Loucy (cell line): ENCODE data around the gene SLC39A1.

ENCODE experiments used
- H2AFZ ChIP-seq: fragments of 200-600 bp; sonication (generic); 2 replicates; pipeline ENCODE4 v1.6.0; 2016; ENCODE audit warnings: antibody characterized with exemption, mild to moderate bottlenecking, low read length, moderate library complexity
- H3F3A ChIP-seq: fragments of 200-600 bp; 2 replicates; pipeline ENCODE4 v1.6.0; 2016; ENCODE audit warnings: antibody characterized with exemption, low read depth, mild to moderate bottlenecking
- H3K27me3 ChIP-seq: fragments of 200-600 bp; sonication (generic); 2 replicates; pipeline ENCODE4 v1.6.1; 2014; ENCODE audit warnings: low read length, mild to moderate bottlenecking; ENCODE audit not compliant: insufficient read depth, poor library complexity, severe bottlenecking
- H3K36me3 ChIP-seq: fragments of 200-600 bp; sonication (generic); 2 replicates; pipeline ENCODE4 v1.6.1; 2016; ENCODE audit warnings: low read length; ENCODE audit not compliant: insufficient read depth
- H3K4me1 ChIP-seq: fragments of 200-600 bp; sonication (generic); 2 replicates; pipeline ENCODE4 v1.5.1; 2014; ENCODE audit warnings: low read length, mild to moderate bottlenecking; ENCODE audit not compliant: insufficient read depth, poor library complexity, severe bottlenecking
- H3K4me2 ChIP-seq: fragments of 200-600 bp; sonication (generic); 2 replicates; pipeline ENCODE4 v1.6.0; 2014; ENCODE audit warnings: antibody characterized with exemption, low read length, low read depth, mild to moderate bottlenecking; ENCODE audit not compliant: poor library complexity, severe bottlenecking
- H3K4me3 ChIP-seq: fragments of 200-600 bp; sonication (generic); 2 replicates; pipeline ENCODE4 v1.5.1; 2014; ENCODE audit warnings: low read length, mild to moderate bottlenecking, mixed read lengths; ENCODE audit not compliant: poor library complexity, severe bottlenecking
- H3K79me2 ChIP-seq: fragments of 200-600 bp; sonication (generic); 2 replicates; pipeline ENCODE4 v1.6.1; 2014; ENCODE audit warnings: low read length; ENCODE audit not compliant: insufficient read depth
- H3K9ac ChIP-seq: fragments of 200-600 bp; sonication (generic); 2 replicates; pipeline ENCODE4 v1.6.0; 2014; ENCODE audit warnings: mild to moderate bottlenecking, low read depth, low read length, moderate library complexity; ENCODE audit not compliant: poor library complexity, severe bottlenecking
- H3K9me2 ChIP-seq: fragments of 200-600 bp; sonication (generic); replicated peaks from 2 replicates; pipeline ENCODE4 v1.6.1; 2016; ENCODE audit warnings: low read depth, low read length, mixed read lengths
- H3K9me3 ChIP-seq: fragments of 200-600 bp; sonication (generic); 2 replicates; pipeline ENCODE4 v1.6.1; 2014; ENCODE audit warnings: mild to moderate bottlenecking, antibody characterized with exemption, low read length, low read depth; ENCODE audit not compliant: insufficient read depth
- H4K20me1 ChIP-seq: fragments of 200-600 bp; sonication (generic); 2 replicates; pipeline ENCODE4 v1.6.0; 2014; ENCODE audit warnings: antibody characterized with exemption, low read length, mild to moderate bottlenecking; ENCODE audit not compliant: insufficient read depth, poor library complexity, severe bottlenecking
- EZH2phosphoT487 ChIP-seq: fragments of 200-600 bp; IDR thresholded peaks from 2 replicates; pipeline ENCODE4 v1.6.1; 2018; ENCODE audit warnings: antibody characterized with exemption, mild to moderate bottlenecking, moderate library complexity, borderline replicate concordance
- TF ChIP-seq, protein P1 (sequence below): fragments of 200-600 bp; sonication (generic); conservative IDR thresholded peaks from 2 replicates; pipeline ENCODE4 v1.5.1; 2014; ENCODE audit warnings: mild to moderate bottlenecking, antibody characterized with exemption, low read length

The SLC39A1 gene

DNA sequence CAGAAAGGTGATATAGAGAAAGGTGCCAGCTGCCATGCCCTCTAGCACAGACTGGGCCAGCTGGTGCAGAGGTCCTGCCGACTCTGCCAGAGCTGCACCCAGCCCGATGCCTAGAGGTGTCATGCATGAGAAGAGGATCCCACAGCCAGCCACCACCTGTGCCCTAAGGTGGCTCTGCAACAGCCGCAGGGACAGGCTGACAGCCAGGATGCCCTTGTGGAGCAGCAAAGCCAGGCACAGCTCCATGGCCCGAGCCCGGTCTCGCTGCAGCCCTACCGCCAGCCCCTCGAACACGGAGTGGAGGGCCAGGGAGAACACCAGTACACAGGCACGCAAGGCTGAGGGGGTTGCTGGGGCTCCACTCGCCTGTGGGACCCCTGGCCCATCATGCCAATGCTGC is 3.1 kb downstream of the SLC39A1 start:
- H3F3A ChIP-seq: no peaks in the 10 kb centered on the region
- H3K9ac ChIP-seq: no peak overlapping the region
- H3K4me3 ChIP-seq: no peak overlapping the region
- no peaks in the 10 kb centered on the region for H3K9me3 ChIP-seq
- no peak overlapping the region for H3K4me2 ChIP-seq
- peaks cover 63% of the 10 kb centered on the region for H3K79me2 ChIP-seq
- H2AFZ ChIP-seq: no peak overlapping the region
- TF ChIP-seq, protein P1, sequence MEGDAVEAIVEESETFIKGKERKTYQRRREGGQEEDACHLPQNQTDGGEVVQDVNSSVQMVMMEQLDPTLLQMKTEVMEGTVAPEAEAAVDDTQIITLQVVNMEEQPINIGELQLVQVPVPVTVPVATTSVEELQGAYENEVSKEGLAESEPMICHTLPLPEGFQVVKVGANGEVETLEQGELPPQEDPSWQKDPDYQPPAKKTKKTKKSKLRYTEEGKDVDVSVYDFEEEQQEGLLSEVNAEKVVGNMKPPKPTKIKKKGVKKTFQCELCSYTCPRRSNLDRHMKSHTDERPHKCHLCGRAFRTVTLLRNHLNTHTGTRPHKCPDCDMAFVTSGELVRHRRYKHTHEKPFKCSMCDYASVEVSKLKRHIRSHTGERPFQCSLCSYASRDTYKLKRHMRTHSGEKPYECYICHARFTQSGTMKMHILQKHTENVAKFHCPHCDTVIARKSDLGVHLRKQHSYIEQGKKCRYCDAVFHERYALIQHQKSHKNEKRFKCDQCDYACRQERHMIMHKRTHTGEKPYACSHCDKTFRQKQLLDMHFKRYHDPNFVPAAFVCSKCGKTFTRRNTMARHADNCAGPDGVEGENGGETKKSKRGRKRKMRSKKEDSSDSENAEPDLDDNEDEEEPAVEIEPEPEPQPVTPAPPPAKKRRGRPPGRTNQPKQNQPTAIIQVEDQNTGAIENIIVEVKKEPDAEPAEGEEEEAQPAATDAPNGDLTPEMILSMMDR: no peak
- TF ChIP-seq EZH2phosphoT487: no peak
- H3K36me3 ChIP-seq: no peaks in the 10 kb centered on the region
- H3K27me3 ChIP-seq: no peaks in the 10 kb centered on the region
- H3K9me2 ChIP-seq: no peaks in the 10 kb centered on the region
- peaks cover 53% of the 10 kb centered on the region for H3K4me1 ChIP-seq
- H4K20me1 ChIP-seq: peaks cover 29% of the 10 kb centered on the region

DNA sequence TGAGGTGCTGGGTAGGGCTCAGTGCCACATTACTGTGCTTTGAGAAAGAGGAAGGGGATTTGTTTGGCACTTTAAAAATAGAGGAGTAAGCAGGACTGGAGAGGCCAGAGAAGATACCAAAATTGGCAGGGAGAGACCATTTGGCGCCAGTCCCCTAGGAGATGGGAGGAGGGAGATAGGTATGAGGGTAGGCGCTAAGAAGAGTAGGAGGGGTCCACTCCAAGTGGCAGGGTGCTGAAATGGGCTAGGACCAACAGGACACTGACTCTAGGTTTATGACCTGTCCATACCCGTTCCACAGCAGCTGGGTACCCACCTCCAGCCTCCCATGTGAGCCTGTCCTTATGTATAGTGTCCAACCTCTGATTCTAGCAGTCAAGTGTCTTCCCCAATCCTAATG is 3.9 kb downstream of the SLC39A1 start:
- Histone ChIP-seq H2AFZ (no peak overlapping the region), H3K36me3 (no peaks in the 10 kb centered on the region; the same call in 1 of the 2 replicates), H3F3A (no peaks in the 10 kb centered on the region), H3K4me1 (peaks cover 59% of the 10 kb centered on the region), H3K27me3 (no peaks in the 10 kb centered on the region), H3K4me3 (no peak overlapping the region), H3K9ac (peak overlapping the region; percentile 43), H3K9me3 (no peaks in the 10 kb centered on the region), H3K9me2 (no peaks in the 10 kb centered on the region), H4K20me1 (peaks cover 35% of the 10 kb centered on the region), H3K79me2 (peaks cover 64% of the 10 kb centered on the region), H3K4me2 (peak overlapping the region; percentile 51)
- TF ChIP-seq, protein P1: no peak
- no peak for TF ChIP-seq EZH2phosphoT487

DNA sequence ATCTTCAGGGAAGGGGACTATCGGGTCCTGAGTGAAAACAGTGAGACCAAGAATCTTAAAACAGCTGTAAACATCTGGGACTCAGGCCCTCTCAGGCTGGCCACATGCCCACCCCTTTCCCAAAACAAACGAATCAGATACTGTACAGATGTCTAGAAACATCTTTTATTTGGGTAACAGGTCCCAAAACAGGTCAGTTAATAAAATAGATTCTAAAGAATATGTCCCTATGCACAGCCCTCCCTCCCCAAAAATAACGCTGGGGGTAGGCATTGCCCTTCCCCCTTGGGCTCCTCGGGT is 4.4 kb downstream of the SLC39A1 start:
- peaks cover under 1% of the 10 kb centered on the region; the same call in 1 of the 2 replicates for H3K36me3 ChIP-seq
- peak overlapping the region; percentile 51 for H3K4me2 ChIP-seq
- H3K79me2 ChIP-seq: peaks cover 64% of the 10 kb centered on the region
- no peaks in the 10 kb centered on the region for H3K27me3 ChIP-seq
- H2AFZ ChIP-seq: no peak overlapping the region
- H3K9me2 ChIP-seq: no peaks in the 10 kb centered on the region
- H3K4me3 ChIP-seq: peak overlapping the region; percentile 91
- no peak for TF ChIP-seq EZH2phosphoT487
- TF ChIP-seq, protein P1: no peak
- peaks cover 60% of the 10 kb centered on the region for H3K4me1 ChIP-seq
- no peaks in the 10 kb centered on the region for H3K9me3 ChIP-seq
- peak overlapping the region; percentile 43 for H3K9ac ChIP-seq
- peaks cover 38% of the 10 kb centered on the region for H4K20me1 ChIP-seq
- no peaks in the 10 kb centered on the region for H3F3A ChIP-seq
